ENCODE measurements around the gene IFI44L. TPM values are rescaled to one million over a fixed set of nuclear protein-coding genes. Genes with fewer than 3 reads are reported as not detected.

The IFI44L gene
- total RNA-seq, 4 donors from 2014 or later: 0.84 to 3.4 (median 2.3) TPM

- DNase-seq (ENCODE audit: low spot score in 2 of 2): no peak
- WGBS, 2 donors: 94 to 96% methylated on average over 4 of the region's 4 CpGs
- intact Hi-C loops (cut with DNase I; ENCODE audit: low total_unique reads): no loop called here
- no peak for TF ChIP-seq POLR2A (IDR thresholded peaks at IDR 0.05)
- TF ChIP-seq CTCF (IDR thresholded peaks at IDR 0.05): no peak
- no peak overlapping the region for H3K4me3 ChIP-seq (ENCODE audit: low read depth, poor library complexity, severe bottlenecking)
Observed at GRCh38 chr1:78641558-78641957, 21.3 kb downstream of the IFI44L start.

GRCh38 chr1:78645723-78646122 lies 25.5 kb downstream of the IFI44L start:
- no peak overlapping the region for H3K4me3 ChIP-seq (ENCODE audit: low read depth, poor library complexity, severe bottlenecking)
- TF ChIP-seq CTCF (IDR thresholded peaks at IDR 0.05): no peak
- TF ChIP-seq POLR2A (IDR thresholded peaks at IDR 0.05): no peak
- intact Hi-C loops (cut with DNase I; ENCODE audit: low total_unique reads): no loop called here
- DNase-seq (ENCODE audit: low spot score in 2 of 2): no peak
- 68 to 75% methylated on average over 1 of the region's 1 CpG for WGBS, 2 donors

GRCh38 chr1:78647238-78647637 lies 27.0 kb downstream of the IFI44L start:
- no peak overlapping the region for H3K4me3 ChIP-seq (ENCODE audit: low read depth, poor library complexity, severe bottlenecking)
- WGBS, 2 donors: 88 to 100% methylated on average over 1 of the region's 1 CpG
- intact Hi-C loops (cut with DNase I; ENCODE audit: low total_unique reads): no loop called here
- no peak for TF ChIP-seq CTCF (IDR thresholded peaks at IDR 0.05)
- no peak for TF ChIP-seq POLR2A (IDR thresholded peaks at IDR 0.05)
- no peak for DNase-seq (ENCODE audit: low spot score in 2 of 2)

- TF ChIP-seq CTCF (IDR thresholded peaks at IDR 0.05) (no peak), POLR2A (IDR thresholded peaks at IDR 0.05) (no peak)
- H3K4me3 ChIP-seq (ENCODE audit: low read depth, poor library complexity, severe bottlenecking): no peak within 1 kb of the TSS
- intact Hi-C loops (cut with DNase I; ENCODE audit: low total_unique reads): no loop called here
- DNase-seq (ENCODE audit: low spot score in 2 of 2): peak; percentile 85 to 95
Observed at GRCh38 chr1:78649628-78650027, 29.4 kb downstream of the IFI44L start, which contains the start of gene IFI44. Gene IFI44, plus strand, starts transcription at chr1:78649831. Its CDS starts 365 bp downstream, at chr1:78650196.

GRCh38 chr1:78650114-78650660 lies 29.9 kb downstream of the IFI44L start:
- no peak for DNase-seq (ENCODE audit: low spot score in 2 of 2)
- intact Hi-C loops (cut with DNase I; ENCODE audit: low total_unique reads): no loop called here
- TF ChIP-seq CTCF (IDR thresholded peaks at IDR 0.05) (no peak), POLR2A (IDR thresholded peaks at IDR 0.05) (no peak)
- no peak overlapping the region for H3K4me3 ChIP-seq (ENCODE audit: low read depth, poor library complexity, severe bottlenecking)
- 40 to 50% methylated on average over 6 of the region's 6 CpGs for WGBS, 2 donors

DNA sequence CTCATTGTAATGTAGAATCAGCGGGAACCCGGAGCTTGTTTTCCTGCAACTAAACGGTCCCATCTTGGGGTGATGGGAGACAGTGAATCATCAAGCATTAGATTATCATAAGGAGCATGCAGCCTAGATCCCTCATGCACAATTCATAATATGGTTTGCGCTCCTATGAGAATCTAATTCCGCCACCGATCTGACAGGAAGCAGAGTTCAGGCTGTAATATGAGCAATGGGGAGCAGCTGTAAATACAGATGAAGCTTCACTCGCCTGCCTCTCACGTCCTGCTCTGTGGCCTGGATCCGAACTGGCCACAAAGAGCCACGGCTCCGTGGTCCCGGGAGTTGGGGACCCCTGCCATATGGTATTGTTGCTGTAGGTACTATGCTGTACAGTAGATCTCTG lies 31.0 kb downstream of the IFI44L start:
- no peak for DNase-seq (ENCODE audit: low spot score in 2 of 2)
- 54 to 63% methylated on average over 12 of the region's 12 CpGs for WGBS, 2 donors
- TF ChIP-seq POLR2A (IDR thresholded peaks at IDR 0.05) (no peak), CTCF (IDR thresholded peaks at IDR 0.05) (no peak)
- H3K4me3 ChIP-seq (ENCODE audit: low read depth, poor library complexity, severe bottlenecking): no peak overlapping the region
- intact Hi-C loops (cut with DNase I; ENCODE audit: low total_unique reads): no loop called here
